Measurements from ENCODE around the gene RGMA. TPM values are rescaled to one million over a fixed set of nuclear protein-coding genes. Genes with fewer than 3 reads are reported as not detected.

Gene RGMA
- total and polyA plus RNA-seq, 2 of the 8 experiments (the other 6 are each of a cell fraction or from before 2014, with no cell fraction given), result 19.9 to 39.8 TPM

GRCh38 chr15:92989470-92989869, 99.5 kb downstream of the RGMA start:
- POLR2A ChIA-PET (ENCODE audit: partially characterized antibody), result interaction anchor here (1.2 kb wide), 1 partner anchor 41 kb away, joined by 3 read pairs; no protein-coding TSS in a partner anchor
- no peak overlapping the region for H2BK20ac ChIP-seq (ENCODE audit: low read length)
- H2BK12ac ChIP-seq (ENCODE audit: low read depth, low read length), result no peak overlapping the region
- H3K9me3 ChIP-seq (ENCODE audit: insufficient read depth in 2 of 2, low read depth in 1 of 2, low read length in 1 of 2), result no peaks in the 10 kb centered on the region
- no peak overlapping the region for H4K8ac ChIP-seq (ENCODE audit: extremely low read depth, insufficient read depth, low read length)
- no peak overlapping the region for H2BK5ac ChIP-seq (ENCODE audit: low read depth, low read length)
- H3K56ac ChIP-seq (replicated peaks; ENCODE audit: insufficient read length, low read depth, low read length), result no peak overlapping the region
- H3K4me1 ChIP-seq (replicated peaks in 1 of 4; ENCODE audit: control insufficient read depth in 3 of 4, insufficient read depth in 4 of 4, low read length in 3 of 4), result no peaks in the 10 kb centered on the region
- DNase-seq (ENCODE audit: low read depth in 1 of 2, low spot score in 2 of 2), result no peak
- H2AFZ ChIP-seq (ENCODE audit: low read length), result no peak overlapping the region
- no peak overlapping the region for H3K14ac ChIP-seq (ENCODE audit: insufficient read length)
- WGBS, 2 experiments (ENCODE audit: extremely low coverage in 1 of 2, insufficient coverage in 1 of 2, insufficient read length in 1 of 2, insufficient replicate concordance in 2 of 2, low coverage in 1 of 2, low lambda C conversion rate in 2 of 2, missing lambda C conversion rate in 1 of 2), result 91% methylated on average over 2 of the region's 2 CpGs; no CpG with 5 or more reads in 1 of the 2 experiments
- H4K91ac ChIP-seq (replicated peaks; ENCODE audit: insufficient read length, low read length), result no peak overlapping the region
- CTCF ChIA-PET (ENCODE audit: partially characterized antibody), result interaction anchor here (1.0 kb wide), 1 partner anchor 35 kb away, joined by 3 read pairs; no protein-coding TSS in a partner anchor
- no peak overlapping the region for H3K4me3 ChIP-seq (ENCODE audit: extremely low read depth in 1 of 4, insufficient read depth in 2 of 4, low read depth in 3 of 4, low read length in 4 of 4)
- no peak overlapping the region for H2BK15ac ChIP-seq (ENCODE audit: low read length)
- peaks cover 17 to 95% (median 67%) of the 10 kb centered on the region in 4 experiments for H3K36me3 ChIP-seq (ENCODE audit: control insufficient read depth in 2 of 4, insufficient read depth in 4 of 4, low read length in 3 of 4)
- no peak overlapping the region for H2BK120ac ChIP-seq (replicated peaks; ENCODE audit: low read depth, low read length)
- H3K4me2 ChIP-seq (ENCODE audit: insufficient read depth in 1 of 2, low read depth in 2 of 2, low read length in 2 of 2), result no peak overlapping the region
- 0 out of 4 replicates have a peak, but pooled peaks cover 0 to 3% of the 10 kb centered on the region in 2 experiments for H3K79me2 ChIP-seq (ENCODE audit: control insufficient read depth in 1 of 2, insufficient read depth in 2 of 2, low read length in 2 of 2)
- no peak overlapping the region for H3K18ac ChIP-seq (ENCODE audit: extremely low read depth, low read length)
- H3K23ac ChIP-seq (ENCODE audit: insufficient read length), result no peak overlapping the region
- H3K27ac ChIP-seq (ENCODE audit: low read depth, low read length), result no peak overlapping the region
- no peak for FAIRE-seq
- no peaks in the 10 kb centered on the region for H3K27me3 ChIP-seq (replicated peaks in 1 of 4; ENCODE audit: control insufficient read depth in 3 of 4, extremely low read depth in 1 of 4, insufficient read depth in 3 of 4, low read length in 3 of 4)
- H2AK5ac ChIP-seq (ENCODE audit: low read depth, low read length), result no peak overlapping the region
- H3K79me1 ChIP-seq (ENCODE audit: low read depth, low read length), result no peaks in the 10 kb centered on the region
- no peaks in the 10 kb centered on the region for H4K20me1 ChIP-seq (replicated peaks in 1 of 2; ENCODE audit: control insufficient read depth in 1 of 2, insufficient read depth in 2 of 2, low read length in 2 of 2)
- no peaks in the 10 kb centered on the region for H3K23me2 ChIP-seq (ENCODE audit: low read depth, low read length)
- no peak overlapping the region for H3K4ac ChIP-seq (replicated peaks; ENCODE audit: insufficient read length, low read depth, low read length)
- no peak overlapping the region for H3K9ac ChIP-seq (replicated peaks in 1 of 4; ENCODE audit: extremely low read depth in 1 of 4, low read depth in 3 of 4, low read length in 3 of 4)
- H4K5ac ChIP-seq (ENCODE audit: insufficient read length, low read depth, low read length), result no peak overlapping the region
- TF ChIP-seq BRCA1 (IDR thresholded peaks at IDR 0.05; ENCODE audit: low read depth, low read length) (no peak), E2F6 (IDR thresholded peaks at IDR 0.05) (no peak), JUND (IDR thresholded peaks at IDR 0.05; ENCODE audit: low read length) (no peak), KDM4A (IDR thresholded peaks at IDR 0.05; ENCODE audit: low read depth, low read length, severe bottlenecking) (no peak), TCF12 (IDR thresholded peaks at IDR 0.05; ENCODE audit: low read depth, low read length) (no peak), POLR2A (IDR thresholded peaks at IDR 0.05; ENCODE audit: control extremely low read depth in 1 of 2, low read depth in 2 of 2, low read length in 2 of 2) (no peak), CHD2 (IDR thresholded peaks at IDR 0.05; ENCODE audit: low read length) (no peak), ZNF274 (IDR thresholded peaks at IDR 0.05; ENCODE audit: borderline replicate concordance, extremely low read depth, low read length) (no peak), CBX8 (IDR thresholded peaks at IDR 0.05; ENCODE audit: borderline replicate concordance, low read depth, low read length) (no peak), RBBP5 (IDR thresholded peaks at IDR 0.05; ENCODE audit: borderline replicate concordance, low read depth, low read length) (no peak), SIRT6 (IDR thresholded peaks at IDR 0.05; ENCODE audit: low read length) (no peak), USF2 (IDR thresholded peaks at IDR 0.05; ENCODE audit: low read length) (no peak), TEAD4 (IDR thresholded peaks at IDR 0.05; ENCODE audit: low read depth, low read length) (no peak), CEBPB (IDR thresholded peaks at IDR 0.05; ENCODE audit: low read depth, low read length) (no peak)

Measured in H1 (cell line).